ENCODE measurements around the gene OR8A1.

The OR8A1 gene

DNA sequence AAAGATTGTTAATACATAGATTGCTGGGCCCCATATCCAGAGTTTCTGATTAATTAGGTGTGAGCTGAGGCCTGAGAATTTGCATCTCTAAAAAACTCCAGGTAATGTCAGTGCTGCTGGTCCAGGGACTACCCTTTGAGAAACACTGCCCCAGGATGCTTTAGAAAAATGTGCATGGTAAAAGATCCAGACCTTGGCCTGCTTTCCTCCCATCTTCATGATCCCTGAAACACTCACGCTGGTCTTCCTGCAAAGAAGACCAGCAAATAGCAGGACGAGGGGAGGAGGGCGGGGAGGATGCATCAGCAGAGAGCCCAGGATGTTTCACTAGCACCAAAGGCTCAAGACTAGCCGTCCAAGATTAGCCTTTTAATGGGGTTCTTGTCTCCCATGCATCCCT, at the start of gene OR8A1:
Gene OR8A1 (plus strand): TSS at position 301 of the 400 bp plus-strand sequence. CDS start 123 bp downstream, outside the sequence.
- no peak for DNase-seq (ENCODE audit: low read depth)

DNA sequence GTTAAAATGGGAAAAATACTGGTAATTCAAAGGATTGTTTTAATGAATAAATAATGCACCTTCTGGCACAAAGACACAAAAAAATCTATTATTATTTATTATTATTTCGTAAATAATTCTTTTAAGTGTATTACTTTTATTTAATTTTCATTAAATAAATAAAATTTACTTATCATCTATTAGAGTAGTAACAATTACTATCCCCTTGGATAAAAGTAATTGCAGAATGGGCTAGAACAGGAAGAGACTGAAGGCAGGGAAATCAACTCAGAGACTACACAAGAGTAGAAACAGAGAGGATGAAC, 49.3 kb upstream of the OR8A1 start:
- DNase-seq (ENCODE audit: low read depth): no peak

GRCh38 chr11:124533626-124534025, 36.2 kb upstream of the OR8A1 start:
- DNase-seq (ENCODE audit: low read depth): no peak

DNA sequence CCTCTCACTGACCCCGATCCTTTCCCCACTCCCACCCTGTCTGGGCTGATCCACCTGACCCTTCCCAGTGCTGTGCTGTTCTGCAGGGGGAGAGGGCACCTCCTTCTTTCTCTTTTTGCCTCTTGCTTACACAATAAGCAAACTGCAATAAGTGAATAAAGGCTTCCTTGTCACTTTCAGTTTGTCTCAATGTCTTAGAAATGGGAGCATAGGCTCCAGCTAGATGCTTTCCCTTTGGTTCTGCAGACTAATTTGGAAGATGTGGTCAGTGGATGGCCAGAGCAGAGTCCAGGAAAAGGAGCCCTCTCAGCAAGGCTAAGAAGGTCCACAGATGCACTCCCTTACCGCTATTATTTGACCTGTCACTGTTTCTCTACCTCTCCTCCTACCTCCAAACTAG, 35.7 kb upstream of the OR8A1 start:
- no peak for DNase-seq (ENCODE audit: low read depth)

- DNase-seq (ENCODE audit: low read depth): no peak
Measured at GRCh38 chr11:124535552-124536232, 34.1 kb upstream of the OR8A1 start.

DNA sequence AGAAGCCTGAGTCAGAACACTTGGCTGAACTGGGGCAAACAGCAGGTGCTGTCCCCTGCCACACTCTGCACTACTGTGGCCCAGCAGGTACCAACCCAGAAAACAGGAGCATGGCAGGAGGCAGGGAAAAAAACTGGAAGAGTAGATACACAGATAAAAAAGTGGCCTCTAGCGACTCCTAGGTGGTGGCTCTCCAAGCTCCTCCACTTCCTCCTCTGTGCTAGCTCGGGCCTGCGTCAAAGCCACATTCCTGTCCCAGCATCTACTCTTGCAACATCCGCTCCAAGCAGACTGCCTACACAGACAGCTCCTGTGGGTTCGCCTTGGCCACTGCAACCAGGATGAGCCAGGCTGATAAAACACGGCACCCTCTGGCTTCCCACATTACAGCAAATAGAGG, 33.3 kb upstream of the OR8A1 start:
- no peak for DNase-seq (ENCODE audit: low read depth)

DNA sequence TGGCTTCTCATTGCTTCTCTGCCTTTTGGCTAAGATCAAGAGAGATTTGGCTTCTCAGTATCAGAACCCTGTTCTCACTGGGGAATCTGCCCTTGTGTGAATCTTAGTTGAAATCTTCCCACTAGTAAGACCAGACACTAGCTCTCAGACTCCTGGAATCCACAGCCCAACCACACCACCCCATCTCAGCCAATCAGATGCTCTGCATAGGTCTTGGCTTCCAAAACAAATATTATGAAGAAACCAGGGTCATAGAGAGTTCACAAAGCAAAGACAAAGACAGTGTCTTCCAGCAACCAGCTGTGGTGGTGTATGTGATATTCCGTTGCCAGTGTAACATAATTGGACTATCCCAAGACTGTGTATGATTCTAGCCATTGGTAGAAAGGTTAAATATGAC, 31.8 kb upstream of the OR8A1 start:
- peak; percentile 12 for DNase-seq (ENCODE audit: low read depth)

DNA sequence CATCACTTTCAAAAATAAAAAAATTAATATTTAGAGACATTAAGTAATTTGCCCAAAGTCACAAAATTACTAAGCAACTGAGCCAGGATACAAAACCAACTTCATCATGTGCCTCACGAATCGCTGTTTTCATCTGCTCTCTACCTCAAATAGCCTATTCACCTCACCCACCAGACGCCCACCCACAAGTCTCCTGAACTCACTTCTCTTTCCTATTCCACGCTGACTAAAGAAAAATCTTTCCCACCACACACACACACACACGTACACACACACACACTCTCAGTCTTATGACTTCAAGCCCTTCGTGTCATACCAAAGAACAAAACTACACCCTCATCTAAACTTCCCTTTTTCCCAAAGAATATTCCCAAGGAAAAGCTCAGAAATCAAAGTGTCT, 28.6 kb upstream of the OR8A1 start:
- no peak for DNase-seq (ENCODE audit: low read depth)

DNA sequence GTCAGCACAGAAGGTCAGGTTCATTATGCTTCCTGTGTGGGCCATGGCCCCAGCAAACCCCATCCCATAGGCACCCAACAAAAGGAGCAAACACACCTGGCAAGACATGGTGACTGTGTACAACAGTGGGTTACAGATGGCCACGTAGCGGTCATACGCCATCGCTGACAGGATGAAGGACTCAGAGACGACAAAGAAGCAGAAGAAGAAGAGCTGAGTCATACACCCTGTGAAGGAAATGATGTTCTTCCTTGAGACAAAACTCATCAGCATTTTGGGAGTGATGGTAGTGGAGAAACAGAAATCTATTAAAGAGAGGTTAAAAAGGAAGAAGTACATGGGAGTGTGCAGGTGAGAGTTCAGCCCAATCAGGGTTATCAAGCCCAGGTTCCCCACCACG, 26.7 kb upstream of the OR8A1 start:
- no peak for DNase-seq (ENCODE audit: low read depth)

GRCh38 chr11:124543554-124543953, 26.2 kb upstream of the OR8A1 start, which contains the start of gene OR8B12:
OR8B12 (minus strand) TSS chr11:124543654; CDS start chr11:124543654, 0 bp downstream.
- no peak for DNase-seq (ENCODE audit: low read depth)

DNA sequence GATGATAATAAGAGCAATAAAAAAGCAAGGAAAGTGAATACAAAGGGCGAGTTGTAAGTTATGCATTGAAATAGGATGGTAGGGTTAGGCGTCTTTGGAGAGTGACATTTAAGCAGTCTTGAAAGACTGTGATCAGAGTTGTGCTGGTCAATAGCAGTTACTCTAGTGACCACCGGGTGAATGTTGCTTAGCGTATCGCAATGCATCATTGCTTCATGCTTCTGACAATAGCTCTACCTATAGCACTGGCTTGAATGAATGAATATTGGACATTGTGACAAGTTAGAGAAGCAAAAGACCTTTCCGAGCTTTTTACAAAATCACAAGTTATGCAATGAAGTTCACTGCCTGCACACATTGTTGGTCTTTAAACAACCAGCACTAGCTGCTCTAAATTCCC, 18.6 kb upstream of the OR8A1 start:
- no peak for DNase-seq (ENCODE audit: low read depth)

DNA sequence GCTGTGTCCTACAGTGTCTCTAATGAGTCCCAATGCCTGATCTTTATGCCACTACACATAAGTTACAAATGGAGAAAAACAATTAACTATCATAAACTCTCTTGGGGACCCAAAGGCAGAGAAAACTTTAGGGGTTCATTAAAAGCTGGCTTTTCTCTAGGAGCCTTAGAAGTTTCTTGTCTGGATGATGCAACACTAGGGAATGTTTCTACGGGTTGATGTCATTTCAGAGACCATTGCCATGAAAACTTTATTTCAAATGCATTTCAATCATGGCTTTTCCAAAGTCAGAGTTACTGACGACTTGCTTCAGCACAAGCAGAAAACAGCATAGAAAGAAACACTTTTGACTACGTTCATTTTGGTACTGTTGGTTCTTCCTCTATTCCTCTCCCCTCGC, 17.8 kb upstream of the OR8A1 start:
- no peak for DNase-seq (ENCODE audit: low read depth)

GRCh38 chr11:124556828-124557227, 13.0 kb upstream of the OR8A1 start:
- no peak for DNase-seq (ENCODE audit: low read depth)

DNA sequence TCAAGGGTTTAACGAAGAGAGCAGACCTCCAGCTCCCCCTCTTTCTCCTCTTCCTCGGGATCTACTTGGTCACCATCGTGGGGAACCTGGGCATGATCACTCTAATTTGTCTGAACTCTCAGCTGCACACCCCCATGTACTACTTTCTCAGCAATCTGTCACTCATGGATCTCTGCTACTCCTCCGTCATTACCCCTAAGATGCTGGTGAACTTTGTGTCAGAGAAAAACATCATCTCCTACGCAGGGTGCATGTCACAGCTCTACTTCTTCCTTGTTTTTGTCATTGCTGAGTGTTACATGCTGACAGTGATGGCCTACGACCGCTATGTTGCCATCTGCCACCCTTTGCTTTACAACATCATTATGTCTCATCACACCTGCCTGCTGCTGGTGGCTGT, 363 bp downstream of the OR8A1 start:
- DNase-seq (ENCODE audit: low read depth): no peak

DNA sequence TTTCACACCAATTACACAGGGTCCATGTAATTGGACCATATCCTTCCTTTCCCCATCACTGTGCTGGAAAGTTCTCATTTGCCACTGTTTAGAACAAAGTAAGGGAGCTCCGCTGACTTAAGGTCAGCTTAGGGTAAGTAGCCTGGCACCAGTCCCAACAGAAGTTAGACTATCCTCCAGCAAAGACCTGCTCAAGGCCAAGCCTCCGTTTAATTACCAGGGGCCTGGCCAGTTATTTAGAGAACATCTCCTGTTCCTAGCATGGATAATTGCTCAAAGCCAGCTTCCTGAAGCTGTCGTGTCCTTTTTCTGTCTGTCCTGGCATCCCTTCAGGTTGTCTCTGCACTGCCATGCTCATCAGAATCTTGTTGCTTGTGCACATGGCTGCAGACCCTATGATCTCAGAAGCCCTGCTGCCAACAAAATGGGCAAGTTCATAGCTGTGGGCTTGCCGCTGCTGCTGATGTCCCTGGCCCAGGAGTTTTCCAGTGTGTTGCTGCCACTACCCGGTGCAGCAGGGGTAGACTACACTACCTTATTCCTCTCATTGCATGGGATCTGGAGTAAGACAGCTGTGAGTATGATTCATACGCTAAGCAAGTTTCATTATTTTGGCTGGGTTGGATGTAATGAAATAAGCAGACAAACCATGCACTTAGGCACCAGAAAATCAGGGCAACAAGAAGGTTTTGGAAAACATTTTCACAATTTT, 8.1 kb downstream of the OR8A1 start:
- DNase-seq (ENCODE audit: low read depth): no peak

- no peak for DNase-seq (ENCODE audit: low read depth)
Measured at GRCh38 chr11:124578761-124579160, 9.0 kb downstream of the OR8A1 start.

DNA sequence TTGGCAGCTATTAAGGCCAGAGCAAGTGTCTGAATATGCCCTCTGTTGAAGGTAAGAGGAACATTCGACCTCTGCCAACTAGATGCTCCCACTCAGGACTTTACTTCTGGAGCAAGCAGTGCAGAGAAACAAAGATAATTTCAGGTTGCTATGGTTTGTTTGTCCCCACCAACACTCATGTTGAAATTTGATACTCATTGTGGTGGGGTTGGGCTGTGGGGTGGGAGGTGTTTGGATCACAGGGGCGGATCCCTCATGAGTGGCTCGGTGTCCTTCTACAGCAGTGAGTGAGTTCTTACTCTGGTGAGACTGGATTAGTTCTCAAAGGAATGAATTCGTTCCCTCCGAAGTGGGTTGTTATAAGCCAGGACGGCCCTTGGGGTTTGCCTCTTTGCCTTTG, 12.0 kb downstream of the OR8A1 start:
- DNase-seq (ENCODE audit: low read depth): no peak

GRCh38 chr11:124582565-124582964, 12.8 kb downstream of the OR8A1 start:
- DNase-seq (ENCODE audit: low read depth): no peak

GRCh38 chr11:124583781-124584180, 14.0 kb downstream of the OR8A1 start:
- DNase-seq (ENCODE audit: low read depth): no peak

DNA sequence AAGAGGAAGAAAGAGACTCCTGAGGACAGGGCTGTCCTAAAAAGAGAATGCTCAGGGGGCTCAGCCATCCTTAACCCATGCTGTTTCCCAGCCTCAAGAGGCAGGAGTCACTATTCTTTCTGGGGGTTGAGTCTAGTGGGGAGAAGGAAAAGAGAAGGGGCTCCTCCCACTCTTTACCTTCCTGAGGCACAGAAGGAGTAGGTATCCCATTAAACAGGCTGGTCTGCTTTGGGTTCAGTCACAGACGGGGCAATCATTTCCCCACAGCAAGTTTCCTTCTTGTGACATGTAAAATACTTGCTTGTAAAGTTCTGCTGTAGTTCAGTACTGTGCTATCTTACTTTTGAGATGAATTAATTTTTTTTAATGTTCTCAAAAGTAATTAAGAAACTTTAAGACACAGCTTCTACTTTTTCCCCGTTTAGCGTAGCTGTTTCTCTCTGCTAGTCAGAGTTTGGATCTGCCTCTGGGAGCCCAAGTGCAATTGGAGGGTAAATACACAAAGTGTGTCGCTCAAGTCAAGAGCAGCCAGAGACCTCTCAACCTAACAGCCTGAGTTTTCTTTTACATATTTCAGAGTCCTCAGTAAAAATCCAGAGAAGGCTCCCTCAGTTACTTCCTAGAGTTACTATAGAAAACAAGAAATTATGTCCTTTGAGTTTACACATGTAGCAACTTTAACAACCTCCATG, 15.0 kb downstream of the OR8A1 start:
- no peak for DNase-seq (ENCODE audit: low read depth)

- peak; percentile 33 for DNase-seq (ENCODE audit: low read depth)
Measured at GRCh38 chr11:124586238-124586860, 16.6 kb downstream of the OR8A1 start.

DNA sequence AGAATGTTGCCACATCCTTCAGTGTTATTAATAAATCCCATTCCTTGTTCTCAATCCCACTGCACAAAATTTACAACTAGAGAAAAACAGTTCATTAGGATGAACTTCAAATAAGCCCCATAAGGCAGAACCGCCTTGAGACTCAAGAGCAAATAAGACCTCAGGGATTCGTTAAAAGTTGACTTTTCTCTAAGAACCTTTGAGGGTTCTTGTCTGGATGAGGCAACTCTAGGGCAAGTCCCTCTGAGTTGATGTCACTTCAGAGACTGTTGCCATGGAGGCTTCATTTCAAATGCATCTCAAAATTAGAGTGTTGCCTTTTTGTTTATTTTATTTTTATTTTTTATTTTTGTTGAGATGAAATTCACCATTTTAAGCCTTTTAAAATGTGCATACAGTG, 21.6 kb downstream of the OR8A1 start:
- no peak for DNase-seq (ENCODE audit: low read depth)

DNA sequence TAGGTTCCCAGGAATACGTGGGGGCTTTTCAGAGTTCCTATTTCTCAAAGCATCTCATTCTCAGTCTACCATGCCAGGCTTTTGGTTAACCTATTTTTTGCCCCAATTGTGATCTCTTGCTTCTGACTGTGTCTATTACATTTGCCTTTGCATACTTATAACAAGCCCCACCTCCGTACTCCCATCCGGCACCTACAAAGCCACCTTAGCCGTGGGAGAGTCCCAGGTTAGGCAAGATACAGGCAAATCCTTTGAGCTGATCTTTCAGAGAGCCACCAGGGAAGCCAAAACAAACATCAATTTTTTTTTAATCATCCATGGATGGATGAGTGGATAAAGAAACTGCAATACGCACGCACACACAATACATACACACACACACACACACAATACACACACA, 22.8 kb downstream of the OR8A1 start:
- no peak for DNase-seq (ENCODE audit: low read depth)

Measured in fibroblast of the conjunctiva (primary cell).